A549 (cell line): Measurements from ENCODE around the gene ECSCR. TPM values are rescaled to one million over a fixed set of nuclear protein-coding genes. Genes with fewer than 3 reads are reported as not detected.

ENCODE experiments used
- ATAC-seq, 2 experiments: fragments of 200-7000 bp in 1 of 2; fragments of >200 bp in 1 of 2; cut with Nextera tagmentation in 1 of 2; cut with Tn5 transposase in 1 of 2; 3 replicates each; pipeline versions ENCODE4 v1.8.0 to v1.9.1; 2018 to 2020; ENCODE audit warnings: mild to moderate bottlenecking in 1 of 2, moderate library complexity in 1 of 2
- CTCF ChIA-PET: fragments of 300-600 bp; sonication (Branson Sonifier 250); formaldehyde crosslinking; extraction: SDS; loops from one replicate; lab custom pipeline; 2021; ENCODE audit warnings: antibody characterized with exemption, inconsistent platforms; lab: Yijun Ruan, JAX
- POLR2A ChIA-PET: fragments of 350-600 bp; formaldehyde crosslinking; extraction: SDS; loops from one replicate; lab custom pipeline; 2021; ENCODE audit warnings: antibody characterized with exemption, inconsistent platforms; lab: Yijun Ruan, JAX
- DNase-seq, 2 experiments: peaks; one replicate each; pipeline versions ENCODE4 v3.0.0 to v3.0.0-alpha.2; 2011 to 2016; ENCODE audit warnings: low read depth in 1 of 2, low spot score in 1 of 2
- FAIRE-seq: peaks from 2 replicates; lab custom pipeline; 2011; peaks lifted over from hg19 to GRCh38; lab: Jason Lieb, UNC
- H3K27ac ChIP-seq, 2 experiments: fragments of >200 bp; sonication (Bioruptor Twin); formaldehyde crosslinking; 3 replicates each; pipeline ENCODE4 v1.5.1; 2016 to 2017
- H3K4me1 ChIP-seq: fragments of >200 bp; sonication (Bioruptor Twin); formaldehyde crosslinking; 3 replicates; pipeline ENCODE4 v1.6.1; 2016
- H3K4me2 ChIP-seq: fragments of >200 bp; sonication (Bioruptor Twin); formaldehyde crosslinking; 3 replicates; pipeline ENCODE4 v1.6.1; 2016
- H3K4me3 ChIP-seq: fragments of >200 bp; sonication (Bioruptor Twin); formaldehyde crosslinking; 3 replicates; pipeline ENCODE4 v1.5.1; 2016
- H3K9me3 ChIP-seq: fragments of >200 bp; sonication (Bioruptor Twin); formaldehyde crosslinking; 3 replicates; pipeline ENCODE4 v1.6.1; 2016
- CHD4 ChIP-seq: fragments of 200-600 bp; sonication (generic); IDR thresholded peaks from 2 replicates; pipeline ENCODE4 v1.6.1; 2016; ENCODE audit warnings: antibody characterized with exemption, mild to moderate bottlenecking, borderline replicate concordance
- FOSB ChIP-seq: fragments of 250-450 bp; sonication (Bioruptor Pico); IDR thresholded peaks from 2 replicates; pipeline ENCODE4 v1.5.0; 2020; ENCODE audit warnings: mild to moderate bottlenecking, moderate library complexity
- FOXS1 ChIP-seq: fragments of 250-450 bp; sonication (Bioruptor Pico); IDR thresholded peaks from 2 replicates; pipeline ENCODE4 v1.5.0; 2020; ENCODE audit warnings: mild to moderate bottlenecking, moderate library complexity
- HOXB13 ChIP-seq: fragments of 250-450 bp; sonication (Bioruptor Pico); IDR thresholded peaks from 2 replicates; pipeline ENCODE4 v1.5.0; 2020; ENCODE audit warnings: low read depth, mild to moderate bottlenecking, moderate library complexity
- HOXB5 ChIP-seq: fragments of 250-450 bp; sonication (Bioruptor Pico); IDR thresholded peaks from 2 replicates; pipeline ENCODE4 v1.5.0; 2020; ENCODE audit warnings: mild to moderate bottlenecking, moderate library complexity
- NFE2L2 ChIP-seq: fragments of 150-350 bp; conservative IDR thresholded peaks from 2 replicates; pipeline ENCODE4 v1.6.1; 2014; ENCODE audit warnings: low read length
- PHF8 ChIP-seq: fragments of 200-600 bp; sonication (generic); IDR thresholded peaks from 2 replicates; pipeline ENCODE4 v1.6.1; 2016; ENCODE audit warnings: low read depth, mild to moderate bottlenecking, antibody characterized with exemption, moderate library complexity, borderline replicate concordance
- POLR2AphosphoS2 ChIP-seq: conservative IDR thresholded peaks from 2 replicates; pipeline ENCODE4 v1.6.1; 2012; ENCODE audit warnings: low read length, improper control_type of control experiment, inconsistent platforms
- WGBS: methylation state at CpG from one replicate; pipeline ENCODE4 v1.1.6; 2017; ENCODE audit errors: missing lambda C conversion rate; 5-methylcytosine and 5-hydroxymethylcytosine counted together
- polyA plus RNA-seq, 4 experiments: library from polyadenylated mRNA; depleted of rRNA in 3 of 4; stranded (reverse); fragments of >200 nt; fragmentation: RNase III in 1 of 4; extraction: RNeasy Plus Mini Kit Qiagen cat#74134 plus additional on column Dnase treatment in 1 of 4; gene quantifications; 2 replicates in 3 of 4; 3 replicates in 1 of 4; pipeline ENCODE4 v1.2.3, GENCODE V29; 2011 to 2017
- TF ChIP-seq, protein P1 (sequence below): IDR thresholded peaks from 2 replicates; pipeline ENCODE4 v1.6.1; 2012
- TF ChIP-seq, protein P2 (sequence below): fragments of >200 bp; sonication (Bioruptor Twin); formaldehyde crosslinking; IDR thresholded peaks from 3 replicates; pipeline ENCODE4 v1.5.1; 2016
- TF ChIP-seq, protein P3 (sequence below): fragments of >200 bp; sonication (Bioruptor Twin); formaldehyde crosslinking; IDR thresholded peaks from 3 replicates; pipeline ENCODE4 v1.6.1; 2016
- TF ChIP-seq, protein P4 (sequence below): fragments of 450-650 bp; IDR thresholded peaks from 2 replicates; pipeline ENCODE4 v1.6.1; 2014; ENCODE audit warnings: antibody characterized with exemption
- TF ChIP-seq, protein P5 (sequence below): IDR thresholded peaks from 2 replicates; pipeline ENCODE4 v1.6.1; 2012; ENCODE audit warnings: low read depth, borderline replicate concordance
- TF ChIP-seq, protein P6 (sequence below): fragments of 200-600 bp; sonication (generic); IDR thresholded peaks from 2 replicates; pipeline ENCODE4 v1.6.1; 2016; ENCODE audit warnings: antibody characterized with exemption, mild to moderate bottlenecking, moderate library complexity

Gene ECSCR
- polyA plus RNA-seq, 2 of the 4 experiments (the other 2 are of a cell fraction) = not detected

DNA sequence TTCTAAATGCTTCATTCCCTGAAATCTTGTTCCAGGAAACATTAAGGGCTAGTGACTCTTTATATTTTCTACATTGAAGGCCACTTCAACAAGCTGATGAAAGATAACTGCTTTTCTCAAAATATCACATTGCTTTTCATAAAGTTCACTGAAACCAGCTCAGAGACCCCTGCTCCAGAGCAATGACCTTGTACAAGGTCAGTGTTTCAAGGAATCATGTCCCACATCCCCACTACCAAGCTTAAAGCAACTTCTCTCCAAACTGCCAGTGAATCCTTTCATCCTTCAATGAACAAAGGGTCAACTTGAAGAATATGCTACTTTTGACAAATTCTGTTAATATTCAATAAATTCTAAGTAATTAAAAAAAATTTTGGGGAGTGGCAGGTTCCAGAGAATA is 46.7 kb downstream of the ECSCR start:
- Histone ChIP-seq H3K27ac (no peak overlapping the region), H3K9me3 (no peaks in the 10 kb centered on the region), H3K4me3 (no peak overlapping the region), H3K4me1 (no peaks in the 10 kb centered on the region), H3K4me2 (no peak overlapping the region)
- POLR2A ChIA-PET = no interaction called here
- no peak for TF ChIP-seq POLR2AphosphoS2
- ATAC-seq (no peak), FAIRE-seq (no peak), DNase-seq (no peak)
- CTCF ChIA-PET = interaction anchor here (0.6 to 13.8 kb wide), 3 partner anchors 9 to 1237 kb away, joined by 3 to 392 read pairs (median 4); no protein-coding TSS in a partner anchor

DNA sequence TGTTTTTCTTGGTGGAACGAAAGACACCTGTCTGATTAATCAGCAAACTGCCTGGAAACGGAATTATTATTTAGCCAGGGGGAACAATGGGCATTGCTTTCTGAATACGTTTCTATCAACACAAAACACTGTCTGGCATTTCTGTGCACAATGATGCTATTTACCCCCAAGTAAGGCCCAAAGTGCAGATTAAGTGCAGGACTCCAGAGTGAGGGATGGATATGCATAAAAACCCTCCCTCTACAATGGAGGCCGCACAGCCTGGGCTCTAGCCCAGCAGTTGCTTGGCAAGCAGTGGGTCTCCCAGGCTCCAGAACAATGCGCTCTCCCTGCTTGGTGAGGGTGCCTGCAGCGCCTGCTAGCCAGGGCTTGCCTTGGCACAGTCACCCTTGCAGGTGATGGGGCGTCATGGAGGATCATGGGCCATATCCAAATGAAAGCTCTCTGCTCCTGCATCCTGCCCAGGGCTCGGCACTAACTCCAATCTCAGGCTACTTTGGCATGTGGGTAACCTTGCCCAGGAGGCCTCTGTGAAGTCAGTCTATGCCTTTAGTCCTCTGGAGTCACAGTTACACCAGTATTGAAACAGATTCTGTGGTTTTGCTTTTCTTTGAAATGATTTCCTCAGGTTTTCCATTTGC is 47.2 kb downstream of the ECSCR start:
- Histone ChIP-seq H3K27ac (no peak overlapping the region), H3K9me3 (no peaks in the 10 kb centered on the region), H3K4me3 (no peak overlapping the region)
- POLR2A ChIA-PET = no interaction called here
- DNase-seq (no peak), FAIRE-seq (no peak), ATAC-seq (no peak)
- TF ChIP-seq PHF8 (no peak), FOXS1 (CRISPR knock-in tag) (no peak), NFE2L2 (no peak)
- TF ChIP-seq, all 56 proteins: peak for 0
- Histone ChIP-seq H3K4me1 (no peaks in the 10 kb centered on the region), H3K4me2 (no peak overlapping the region)
- CTCF ChIA-PET = interaction anchor here (0.6 to 13.8 kb wide), 2 partner anchors 9 to 102 kb away, joined by 3 to 392 read pairs; no protein-coding TSS in a partner anchor
- WGBS = 82% methylated on average over 7 of the region's 8 CpGs

DNA sequence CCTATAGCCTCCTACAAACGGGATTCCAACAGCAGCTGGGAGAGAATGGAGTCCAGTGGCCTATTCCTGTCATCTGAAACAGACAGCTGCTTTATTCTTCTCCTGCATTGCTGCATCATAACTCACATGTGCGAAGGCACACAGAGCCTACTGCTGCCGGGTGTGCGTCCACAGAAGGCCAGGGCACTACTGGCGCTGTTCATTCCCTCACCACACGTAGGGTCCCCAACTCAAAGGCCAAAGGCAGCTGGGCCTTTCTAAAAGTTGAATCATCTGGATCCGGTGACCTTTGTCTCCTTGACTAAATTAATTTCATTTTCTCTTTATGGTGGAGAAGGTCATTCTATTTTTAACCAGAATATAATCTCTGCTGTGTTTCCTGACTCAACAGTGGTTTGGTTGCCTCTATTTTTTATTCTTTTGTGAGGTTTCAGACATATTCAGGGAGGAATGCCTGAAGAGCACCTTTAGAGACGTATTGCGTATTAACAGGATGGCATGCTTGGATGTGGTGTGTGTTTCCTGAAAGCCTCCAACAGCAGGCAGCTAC is 47.9 kb downstream of the ECSCR start:
- CTCF ChIA-PET = interaction anchor here (0.5 to 13.8 kb wide), 4 partner anchors 8 to 587 kb away, joined by 3 to 392 read pairs (median 4); no protein-coding TSS in a partner anchor
- no peaks in the 10 kb centered on the region for H3K4me1 ChIP-seq
- POLR2A ChIA-PET = no interaction called here
- H3K27ac ChIP-seq = no peak overlapping the region
- no peak for FAIRE-seq
- ATAC-seq = no peak
- H3K9me3 ChIP-seq = no peaks in the 10 kb centered on the region
- no peak overlapping the region for H3K4me3 ChIP-seq
- no peak for DNase-seq
- WGBS = 86% methylated on average over 9 of the region's 9 CpGs
- TF ChIP-seq, protein P1, sequence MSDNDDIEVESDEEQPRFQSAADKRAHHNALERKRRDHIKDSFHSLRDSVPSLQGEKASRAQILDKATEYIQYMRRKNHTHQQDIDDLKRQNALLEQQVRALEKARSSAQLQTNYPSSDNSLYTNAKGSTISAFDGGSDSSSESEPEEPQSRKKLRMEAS = no peak
- TF ChIP-seq HOXB5 (CRISPR knock-in tag) = no peak
- TF ChIP-seq, protein P2, sequence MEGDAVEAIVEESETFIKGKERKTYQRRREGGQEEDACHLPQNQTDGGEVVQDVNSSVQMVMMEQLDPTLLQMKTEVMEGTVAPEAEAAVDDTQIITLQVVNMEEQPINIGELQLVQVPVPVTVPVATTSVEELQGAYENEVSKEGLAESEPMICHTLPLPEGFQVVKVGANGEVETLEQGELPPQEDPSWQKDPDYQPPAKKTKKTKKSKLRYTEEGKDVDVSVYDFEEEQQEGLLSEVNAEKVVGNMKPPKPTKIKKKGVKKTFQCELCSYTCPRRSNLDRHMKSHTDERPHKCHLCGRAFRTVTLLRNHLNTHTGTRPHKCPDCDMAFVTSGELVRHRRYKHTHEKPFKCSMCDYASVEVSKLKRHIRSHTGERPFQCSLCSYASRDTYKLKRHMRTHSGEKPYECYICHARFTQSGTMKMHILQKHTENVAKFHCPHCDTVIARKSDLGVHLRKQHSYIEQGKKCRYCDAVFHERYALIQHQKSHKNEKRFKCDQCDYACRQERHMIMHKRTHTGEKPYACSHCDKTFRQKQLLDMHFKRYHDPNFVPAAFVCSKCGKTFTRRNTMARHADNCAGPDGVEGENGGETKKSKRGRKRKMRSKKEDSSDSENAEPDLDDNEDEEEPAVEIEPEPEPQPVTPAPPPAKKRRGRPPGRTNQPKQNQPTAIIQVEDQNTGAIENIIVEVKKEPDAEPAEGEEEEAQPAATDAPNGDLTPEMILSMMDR = no peak
- TF ChIP-seq FOSB (CRISPR knock-in tag) = no peak
- TF ChIP-seq, protein P3, sequence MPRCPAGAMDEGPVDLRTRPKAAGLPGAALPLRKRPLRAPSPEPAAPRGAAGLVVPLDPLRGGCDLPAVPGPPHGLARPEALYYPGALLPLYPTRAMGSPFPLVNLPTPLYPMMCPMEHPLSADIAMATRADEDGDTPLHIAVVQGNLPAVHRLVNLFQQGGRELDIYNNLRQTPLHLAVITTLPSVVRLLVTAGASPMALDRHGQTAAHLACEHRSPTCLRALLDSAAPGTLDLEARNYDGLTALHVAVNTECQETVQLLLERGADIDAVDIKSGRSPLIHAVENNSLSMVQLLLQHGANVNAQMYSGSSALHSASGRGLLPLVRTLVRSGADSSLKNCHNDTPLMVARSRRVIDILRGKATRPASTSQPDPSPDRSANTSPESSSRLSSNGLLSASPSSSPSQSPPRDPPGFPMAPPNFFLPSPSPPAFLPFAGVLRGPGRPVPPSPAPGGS = no peak
- no peak overlapping the region for H3K4me2 ChIP-seq

DNA sequence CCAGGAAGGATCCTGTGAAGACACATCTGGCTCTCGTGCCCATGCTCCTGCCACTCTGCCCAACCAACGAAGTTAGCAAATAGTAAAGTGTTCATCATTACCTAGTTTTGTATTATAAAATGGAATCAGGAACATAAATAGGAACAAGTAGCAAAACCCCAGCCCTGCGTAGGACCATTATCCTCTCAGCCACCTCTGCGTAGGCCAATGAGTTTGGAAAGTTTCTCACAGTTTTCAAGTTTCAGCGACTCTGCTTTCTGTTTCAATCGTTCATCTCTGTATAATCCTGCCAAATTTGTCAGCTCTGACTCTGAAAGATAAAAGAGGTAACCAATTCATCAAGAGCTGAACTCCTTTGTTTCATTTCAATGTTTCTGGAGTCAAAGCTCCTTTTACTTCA is 48.6 kb downstream of the ECSCR start:
- DNase-seq = no peak
- H3K9me3 ChIP-seq = no peaks in the 10 kb centered on the region
- POLR2A ChIA-PET = no interaction called here
- H3K27ac ChIP-seq = no peak overlapping the region
- no peak for FAIRE-seq
- no peak overlapping the region for H3K4me2 ChIP-seq
- TF ChIP-seq, protein P4, sequence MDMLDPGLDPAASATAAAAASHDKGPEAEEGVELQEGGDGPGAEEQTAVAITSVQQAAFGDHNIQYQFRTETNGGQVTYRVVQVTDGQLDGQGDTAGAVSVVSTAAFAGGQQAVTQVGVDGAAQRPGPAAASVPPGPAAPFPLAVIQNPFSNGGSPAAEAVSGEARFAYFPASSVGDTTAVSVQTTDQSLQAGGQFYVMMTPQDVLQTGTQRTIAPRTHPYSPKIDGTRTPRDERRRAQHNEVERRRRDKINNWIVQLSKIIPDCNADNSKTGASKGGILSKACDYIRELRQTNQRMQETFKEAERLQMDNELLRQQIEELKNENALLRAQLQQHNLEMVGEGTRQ = no peak
- TF ChIP-seq, protein P5, sequence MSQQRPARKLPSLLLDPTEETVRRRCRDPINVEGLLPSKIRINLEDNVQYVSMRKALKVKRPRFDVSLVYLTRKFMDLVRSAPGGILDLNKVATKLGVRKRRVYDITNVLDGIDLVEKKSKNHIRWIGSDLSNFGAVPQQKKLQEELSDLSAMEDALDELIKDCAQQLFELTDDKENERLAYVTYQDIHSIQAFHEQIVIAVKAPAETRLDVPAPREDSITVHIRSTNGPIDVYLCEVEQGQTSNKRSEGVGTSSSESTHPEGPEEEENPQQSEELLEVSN = no peak
- no peak for TF ChIP-seq HOXB13 (CRISPR knock-in tag)
- TF ChIP-seq, protein P6, sequence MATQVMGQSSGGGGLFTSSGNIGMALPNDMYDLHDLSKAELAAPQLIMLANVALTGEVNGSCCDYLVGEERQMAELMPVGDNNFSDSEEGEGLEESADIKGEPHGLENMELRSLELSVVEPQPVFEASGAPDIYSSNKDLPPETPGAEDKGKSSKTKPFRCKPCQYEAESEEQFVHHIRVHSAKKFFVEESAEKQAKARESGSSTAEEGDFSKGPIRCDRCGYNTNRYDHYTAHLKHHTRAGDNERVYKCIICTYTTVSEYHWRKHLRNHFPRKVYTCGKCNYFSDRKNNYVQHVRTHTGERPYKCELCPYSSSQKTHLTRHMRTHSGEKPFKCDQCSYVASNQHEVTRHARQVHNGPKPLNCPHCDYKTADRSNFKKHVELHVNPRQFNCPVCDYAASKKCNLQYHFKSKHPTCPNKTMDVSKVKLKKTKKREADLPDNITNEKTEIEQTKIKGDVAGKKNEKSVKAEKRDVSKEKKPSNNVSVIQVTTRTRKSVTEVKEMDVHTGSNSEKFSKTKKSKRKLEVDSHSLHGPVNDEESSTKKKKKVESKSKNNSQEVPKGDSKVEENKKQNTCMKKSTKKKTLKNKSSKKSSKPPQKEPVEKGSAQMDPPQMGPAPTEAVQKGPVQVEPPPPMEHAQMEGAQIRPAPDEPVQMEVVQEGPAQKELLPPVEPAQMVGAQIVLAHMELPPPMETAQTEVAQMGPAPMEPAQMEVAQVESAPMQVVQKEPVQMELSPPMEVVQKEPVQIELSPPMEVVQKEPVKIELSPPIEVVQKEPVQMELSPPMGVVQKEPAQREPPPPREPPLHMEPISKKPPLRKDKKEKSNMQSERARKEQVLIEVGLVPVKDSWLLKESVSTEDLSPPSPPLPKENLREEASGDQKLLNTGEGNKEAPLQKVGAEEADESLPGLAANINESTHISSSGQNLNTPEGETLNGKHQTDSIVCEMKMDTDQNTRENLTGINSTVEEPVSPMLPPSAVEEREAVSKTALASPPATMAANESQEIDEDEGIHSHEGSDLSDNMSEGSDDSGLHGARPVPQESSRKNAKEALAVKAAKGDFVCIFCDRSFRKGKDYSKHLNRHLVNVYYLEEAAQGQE = no peak
- TF ChIP-seq CHD4 = no peak
- H3K4me1 ChIP-seq = no peaks in the 10 kb centered on the region
- 82% methylated on average over 6 of the region's 6 CpGs for WGBS
- CTCF ChIA-PET = interaction anchor here (0.6 to 13.8 kb wide), 4 partner anchors 9 to 588 kb away, joined by 3 to 392 read pairs (median 4); no protein-coding TSS in a partner anchor
- no peak for ATAC-seq
- no peak overlapping the region for H3K4me3 ChIP-seq
